Kidney glomerular epithelial cell (primary cell): ENCODE data around the gene TAS1R3.
A peak's percentile ranks its signal among the peaks of the same experiment; 100 is the strongest.

Experiments used
- DNase-seq: peaks from one replicate; lab custom pipeline; 2025; lab: John Stamatoyannopoulos, UW

The TAS1R3 gene

GRCh38 chr1:1324084-1324523, 7.0 kb upstream of the TAS1R3 start:
- DNase-seq = no peak

DNA sequence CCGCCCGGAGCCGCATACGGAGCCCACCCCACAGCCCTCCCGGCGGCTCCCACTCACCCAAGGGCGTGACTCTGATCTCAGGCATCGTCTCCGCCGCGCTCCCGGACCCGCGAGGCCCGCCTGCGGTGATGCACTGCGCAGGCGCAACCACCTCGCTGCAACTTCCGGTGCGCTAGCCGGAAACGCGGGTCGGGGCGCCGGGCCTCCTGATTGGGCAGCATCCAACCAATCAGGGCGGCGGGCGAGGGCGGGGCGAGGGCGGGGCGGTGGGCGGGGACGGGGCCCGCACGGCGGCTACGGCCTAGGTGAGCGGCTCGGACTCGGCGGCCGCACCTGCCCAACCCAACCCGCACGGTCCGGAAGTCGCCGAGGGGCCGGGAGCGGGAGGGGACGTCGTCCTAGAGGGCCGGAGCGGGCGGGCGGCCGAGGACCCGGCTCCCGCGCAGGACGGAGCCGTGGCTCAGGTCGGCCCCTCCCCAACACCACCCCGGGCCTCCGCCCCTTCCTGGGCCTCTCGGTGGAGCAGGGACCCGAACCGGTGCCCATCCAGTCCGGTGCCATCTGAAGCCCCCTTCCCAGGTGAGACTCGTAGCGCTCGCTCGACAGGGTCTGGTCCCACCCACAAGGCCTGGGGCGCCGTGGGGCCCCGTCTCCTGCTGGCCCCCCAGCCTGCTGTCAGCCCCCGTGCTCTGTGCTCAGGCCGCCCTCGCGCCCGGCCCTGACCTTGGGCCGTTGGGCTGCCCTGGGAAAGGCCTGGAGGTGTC, 6.4 kb upstream of the TAS1R3 start, which contains the start of the genes CPTP and INTS11:
TSS of gene CPTP (plus strand) at position 279 of the 764 bp plus-strand sequence. CDS start 2,109 bp downstream, outside the sequence.
TSS of gene INTS11 (minus strand) at position 137 of the 764 bp plus-strand sequence. CDS start at position 85, 52 bp downstream.
- DNase-seq = peak; percentile 63

GRCh38 chr1:1325288-1326074, 5.6 kb upstream of the TAS1R3 start:
- DNase-seq = no peak

- DNase-seq = no peak
These were observed 4.9 kb upstream of the TAS1R3 start for GRCh38 chr1:1326075-1326605.

GRCh38 chr1:1327291-1327690, 3.8 kb upstream of the TAS1R3 start:
- no peak for DNase-seq

GRCh38 chr1:1328254-1328653, 2.8 kb upstream of the TAS1R3 start:
- no peak for DNase-seq

DNA sequence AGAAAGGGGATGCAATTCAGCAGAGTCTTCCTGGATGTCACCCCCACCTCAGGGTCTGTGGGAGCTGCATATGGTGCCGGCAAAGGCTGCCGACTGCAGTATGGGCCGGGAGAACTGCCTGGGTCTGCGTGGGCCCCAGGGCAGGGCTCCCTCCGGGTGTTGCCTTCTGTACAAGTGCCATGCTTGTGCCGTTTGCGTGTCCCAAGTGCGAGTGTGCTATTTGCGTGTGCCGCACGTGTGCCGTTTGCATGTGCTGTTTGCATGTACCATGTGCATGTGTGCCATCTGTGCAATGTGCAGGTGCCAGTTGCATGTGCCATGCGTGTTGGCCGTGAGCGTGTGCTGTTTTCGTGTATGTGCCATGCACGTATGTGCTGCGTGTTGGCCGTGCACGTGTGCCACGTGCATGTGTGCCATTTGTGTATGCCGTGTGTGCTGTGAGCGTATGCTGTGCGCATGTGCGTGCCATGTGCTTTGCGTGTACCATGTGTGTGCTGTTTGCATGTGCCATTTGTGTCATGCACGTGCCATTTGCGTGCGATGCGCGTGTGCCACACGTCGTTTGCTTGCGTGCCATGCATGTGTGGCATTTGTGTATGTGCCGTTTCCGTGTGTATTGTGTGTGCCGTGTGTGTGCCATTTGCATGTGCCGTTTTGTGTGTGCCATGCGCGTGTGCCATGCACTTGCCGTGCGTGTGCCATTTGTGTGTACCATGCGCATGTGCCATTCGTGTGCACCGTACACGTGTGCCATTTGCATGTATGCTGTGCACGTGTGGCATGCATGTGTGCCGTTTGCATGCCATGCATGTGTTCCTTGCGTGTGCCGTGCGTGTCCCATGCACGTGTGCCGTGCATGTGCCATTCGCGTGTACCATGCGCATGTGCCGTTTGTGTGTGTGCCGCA, 1.5 kb upstream of the TAS1R3 start:
- DNase-seq = no peak

DNA sequence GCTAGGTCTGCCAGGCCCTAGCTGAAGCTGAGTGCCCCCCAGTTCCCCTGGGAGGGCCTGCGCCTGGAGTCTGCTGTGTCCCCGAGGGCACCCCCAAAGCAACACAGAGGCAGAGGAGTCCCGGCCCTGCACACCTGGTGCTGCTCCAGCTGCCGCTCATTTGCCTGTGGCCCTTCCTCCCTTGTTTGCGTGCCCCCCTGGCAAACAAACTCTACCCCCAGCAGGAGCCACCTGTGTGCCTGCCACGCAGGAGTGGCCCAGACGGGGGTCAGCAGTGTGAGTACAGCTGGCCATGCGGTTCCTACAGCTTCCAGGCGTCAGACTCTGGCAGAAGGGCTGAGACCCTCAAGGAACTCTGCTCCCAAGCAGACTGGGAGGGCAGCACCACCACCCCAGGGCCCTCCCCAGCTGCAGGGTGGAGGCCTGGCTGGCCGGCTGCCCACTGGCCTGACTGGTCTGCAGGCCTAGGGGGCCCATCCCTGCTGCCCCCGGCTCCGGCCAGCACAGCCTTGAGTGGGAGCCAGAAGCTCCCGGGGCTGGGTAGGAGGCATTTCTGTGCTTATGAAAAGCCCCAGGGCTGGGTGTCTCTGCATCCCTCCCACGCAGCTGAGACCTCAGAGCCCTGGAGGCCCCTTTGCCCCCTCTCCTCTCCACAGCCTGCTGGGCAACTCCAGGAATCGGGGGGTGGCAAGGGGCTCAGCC, 563 bp upstream of the TAS1R3 start:
- no peak for DNase-seq

- no peak for DNase-seq
These were observed 1.1 kb downstream of the TAS1R3 start for GRCh38 chr1:1332031-1332755.

- no peak for DNase-seq
These were observed 1.8 kb downstream of the TAS1R3 start for GRCh38 chr1:1332774-1333480.

- no peak for DNase-seq
These were observed 2.6 kb downstream of the TAS1R3 start for GRCh38 chr1:1333551-1334241.

DNA sequence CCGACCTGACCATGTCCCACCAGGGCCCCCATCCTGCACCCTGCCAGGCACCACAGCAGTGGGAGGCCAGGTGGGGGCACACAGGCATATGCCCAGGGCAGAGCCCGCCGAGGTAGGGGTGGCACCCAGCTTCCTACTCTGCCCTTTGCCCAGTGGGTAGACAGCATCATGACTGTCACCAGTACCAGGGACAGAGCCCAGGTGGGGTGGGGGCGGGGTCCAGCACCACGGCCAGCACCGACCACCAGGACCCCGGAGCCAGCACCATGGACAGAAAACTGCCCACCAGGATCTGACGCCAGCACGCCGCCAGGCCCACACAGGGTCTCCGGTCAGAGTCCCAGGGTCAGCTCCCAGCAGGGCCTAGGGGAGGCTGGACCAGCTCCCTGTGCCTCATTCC, 3.8 kb downstream of the TAS1R3 start:
- no peak for DNase-seq

- no peak for DNase-seq
These were observed 4.2 kb downstream of the TAS1R3 start for GRCh38 chr1:1335283-1335682.

GRCh38 chr1:1335792-1336248, 4.7 kb downstream of the TAS1R3 start:
- DNase-seq = no peak

- DNase-seq = no peak
These were observed 5.4 kb downstream of the TAS1R3 start for GRCh38 chr1:1336446-1336845.

DNA sequence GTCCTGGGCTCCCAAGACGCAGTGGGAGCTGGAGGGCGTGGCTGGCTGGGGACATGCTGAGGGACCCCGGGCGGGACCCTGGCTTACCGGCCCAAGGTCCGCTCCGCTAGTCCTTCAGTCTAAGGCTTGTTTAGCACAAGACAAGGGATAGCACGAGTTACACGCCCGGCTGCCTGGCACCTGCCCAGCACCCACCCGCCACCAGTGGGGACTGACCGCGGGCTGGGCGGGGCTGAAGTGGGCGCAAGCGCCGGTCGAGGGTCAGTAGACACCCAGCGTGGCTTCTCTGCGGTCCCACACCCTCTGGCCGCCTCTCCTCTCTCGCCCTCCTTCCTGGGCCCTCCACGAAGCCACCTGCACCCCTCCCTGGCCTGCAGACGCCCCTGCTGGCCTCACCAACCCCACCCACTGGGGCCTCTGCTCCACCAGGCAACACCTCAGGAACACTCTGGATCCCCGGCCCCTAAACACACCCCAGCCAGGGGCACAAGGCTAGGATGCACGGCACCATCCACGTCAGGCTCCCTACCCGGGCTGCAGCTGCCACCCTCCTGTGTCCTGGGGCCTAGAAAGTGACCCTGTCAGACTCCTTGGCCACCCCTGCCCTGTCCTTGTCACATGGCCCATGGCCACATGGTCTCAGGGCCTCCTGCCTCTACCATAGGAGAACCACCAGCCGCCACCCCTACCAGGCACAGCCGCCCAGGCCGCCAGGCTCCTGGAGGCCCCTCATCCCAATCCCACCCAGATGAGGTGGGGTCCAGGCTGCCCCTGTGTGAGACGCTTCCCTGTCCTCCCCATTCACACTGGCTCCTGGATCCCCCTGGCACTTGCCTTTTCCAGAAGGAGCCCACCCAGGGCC, 6.1 kb downstream of the TAS1R3 start:
- DNase-seq = no peak

DNA sequence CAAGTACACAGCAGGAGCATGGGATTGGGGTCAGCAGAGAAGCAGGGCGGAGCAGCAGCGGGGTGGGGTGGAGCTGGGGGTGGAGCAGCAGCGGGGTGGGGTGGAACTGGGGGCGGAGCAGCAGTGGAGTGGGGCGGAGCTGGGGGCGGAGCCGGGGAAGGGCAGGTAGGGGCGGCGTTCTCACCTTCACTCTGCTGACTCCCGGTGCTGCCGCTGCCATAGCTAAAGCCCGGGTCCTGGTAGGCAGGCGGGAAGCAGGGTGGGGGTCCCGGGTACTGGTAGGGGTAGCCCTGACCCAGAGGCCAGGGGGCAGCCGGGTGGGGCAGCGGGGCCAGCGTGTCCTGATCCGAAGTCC, 6.7 kb downstream of the TAS1R3 start:
- no peak for DNase-seq

GRCh38 chr1:1338278-1338677, 7.2 kb downstream of the TAS1R3 start:
- DNase-seq = no peak
